A673 (cell line): ENCODE results near the gene B3GALT6. TPM values are rescaled to one million over a fixed set of nuclear protein-coding genes. Genes with fewer than 3 reads are reported as not detected.

ENCODE experiments used
- BruUV-seq: library from RNA; stranded (reverse); fragments of 400-500 nt; replicated peaks from 2 replicates; lab custom pipeline; 2021; lab: Mats Ljungman, UMichigan
- CTCF ChIA-PET: fragments of 300-600 bp; sonication (Branson Sonifier 250); formaldehyde crosslinking; loops from one replicate; lab custom pipeline; 2022; ENCODE audit warnings: antibody characterized with exemption; lab: Charles Lee
- POLR2A ChIA-PET: fragments of 300-600 bp; sonication (Branson Sonifier 250); formaldehyde crosslinking; loops from one replicate; lab custom pipeline; 2022; ENCODE audit warnings: antibody characterized with exemption; ENCODE audit not compliant: low non-redundant PET; lab: Charles Lee
- DNase-seq: peaks from one replicate; pipeline ENCODE4 v3.0.0-alpha.2; 2015; ENCODE audit warnings: low spot score
- H3K27ac ChIP-seq: fragments of 200-600 bp; sonication (generic); 2 replicates; pipeline ENCODE4 v1.5.1; 2016; ENCODE audit warnings: mixed run types, low read depth, mild to moderate bottlenecking, mixed read lengths, antibody characterized with exemption, low read length; ENCODE audit not compliant: poor library complexity, severe bottlenecking
- H3K27me3 ChIP-seq: fragments of 200-600 bp; sonication (generic); replicated peaks from 2 replicates; pipeline ENCODE4 v1.6.1; 2017; ENCODE audit warnings: mixed run types, low read depth, mild to moderate bottlenecking, mixed read lengths, antibody characterized with exemption, low read length; ENCODE audit not compliant: insufficient read depth, poor library complexity
- H3K36me3 ChIP-seq: fragments of 200-600 bp; sonication (generic); 2 replicates; pipeline ENCODE4 v1.6.1; 2016; ENCODE audit warnings: mixed run types, mild to moderate bottlenecking, mixed read lengths, antibody characterized with exemption, low read length; ENCODE audit not compliant: insufficient read depth, poor library complexity, severe bottlenecking
- H3K4me1 ChIP-seq: fragments of 200-600 bp; sonication (generic); 2 replicates; pipeline ENCODE4 v1.6.1; 2017; ENCODE audit warnings: mixed run types, mild to moderate bottlenecking, mixed read lengths, antibody characterized with exemption, low read length; ENCODE audit not compliant: insufficient read depth, poor library complexity, severe bottlenecking
- H3K4me3 ChIP-seq: fragments of 200-600 bp; sonication (generic); 2 replicates; pipeline ENCODE4 v1.5.1; 2016; ENCODE audit warnings: low read depth, mixed run types, mild to moderate bottlenecking, mixed read lengths, low read length; ENCODE audit not compliant: poor library complexity, severe bottlenecking
- H3K9me3 ChIP-seq: fragments of 200-600 bp; sonication (generic); 2 replicates; pipeline ENCODE4 v1.6.1; 2016; ENCODE audit warnings: mixed run types, low read depth, mild to moderate bottlenecking, mixed read lengths, antibody characterized with exemption, low read length; ENCODE audit not compliant: poor library complexity, severe bottlenecking
- EZH2 ChIP-seq: fragments of 200-600 bp; sonication (generic); IDR thresholded peaks from 2 replicates; pipeline ENCODE4 v1.6.1; 2017; ENCODE audit warnings: borderline replicate concordance, low read depth, mild to moderate bottlenecking, mixed read lengths, antibody characterized with exemption, low read length; ENCODE audit not compliant: poor library complexity, severe bottlenecking
- intact Hi-C: fragments of 100-400 bp; cut with micrococcal nuclease; formaldehyde crosslinking; loops from one replicate; pipeline ENCODE4 v1.10.0; 2022; ENCODE audit not compliant: unreplicated experiment
- total RNA-seq: library from RNA; stranded (reverse); gene quantifications from 2 replicates; pipeline ENCODE4 v1.2.3, GENCODE V29; 2021
- TF ChIP-seq, protein P1 (sequence below): fragments of 300-800, 200-600 bp; sonication (generic); conservative IDR thresholded peaks from 2 replicates; pipeline ENCODE4 v1.5.1; 2017; ENCODE audit warnings: low read depth, mild to moderate bottlenecking, antibody characterized with exemption, low read length, moderate library complexity, mixed read lengths

Gene B3GALT6
- total RNA-seq, 1 experiment from 2014 or later, result 41.8 TPM

DNA sequence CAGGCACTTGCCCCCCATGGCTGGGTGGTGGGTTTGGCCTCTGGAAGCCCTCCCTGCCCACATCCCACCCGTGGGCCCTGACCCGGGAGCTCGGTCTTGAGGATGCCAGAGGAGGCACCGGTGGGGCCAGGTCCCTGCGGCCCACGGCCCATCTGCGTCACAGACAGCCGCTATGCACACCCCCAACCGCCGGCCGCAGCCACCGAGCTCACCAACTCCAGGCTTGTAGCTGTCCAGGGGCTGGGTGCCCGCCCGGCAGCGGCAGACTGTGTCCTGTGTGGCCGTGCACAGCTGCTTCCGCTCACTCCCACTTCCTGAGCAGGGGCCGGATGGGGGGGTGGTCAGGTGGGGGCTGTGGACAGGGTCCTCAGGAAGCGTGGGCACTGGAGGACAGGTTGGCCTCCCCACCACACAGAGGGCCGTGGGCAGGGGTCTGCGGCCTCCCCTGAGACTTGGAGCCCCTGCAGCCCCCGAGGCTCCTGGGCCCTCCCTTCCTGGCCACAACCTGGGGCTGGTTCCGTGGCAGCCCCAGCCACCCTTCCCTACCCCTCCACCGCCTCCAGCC is 19.2 kb upstream of the B3GALT6 start:
- CTCF ChIA-PET, result no interaction called here
- Histone ChIP-seq H3K36me3 (peaks cover 8% of the 10 kb centered on the region), H3K4me1 (peaks cover 18% of the 10 kb centered on the region), H3K9me3 (no peaks in the 10 kb centered on the region), H3K27ac (no peak overlapping the region), H3K27me3 (no peaks in the 10 kb centered on the region), H3K4me3 (no peak overlapping the region)
- intact Hi-C loops, result no loop called here
- POLR2A ChIA-PET, result no interaction called here
- TF ChIP-seq, protein P1, sequence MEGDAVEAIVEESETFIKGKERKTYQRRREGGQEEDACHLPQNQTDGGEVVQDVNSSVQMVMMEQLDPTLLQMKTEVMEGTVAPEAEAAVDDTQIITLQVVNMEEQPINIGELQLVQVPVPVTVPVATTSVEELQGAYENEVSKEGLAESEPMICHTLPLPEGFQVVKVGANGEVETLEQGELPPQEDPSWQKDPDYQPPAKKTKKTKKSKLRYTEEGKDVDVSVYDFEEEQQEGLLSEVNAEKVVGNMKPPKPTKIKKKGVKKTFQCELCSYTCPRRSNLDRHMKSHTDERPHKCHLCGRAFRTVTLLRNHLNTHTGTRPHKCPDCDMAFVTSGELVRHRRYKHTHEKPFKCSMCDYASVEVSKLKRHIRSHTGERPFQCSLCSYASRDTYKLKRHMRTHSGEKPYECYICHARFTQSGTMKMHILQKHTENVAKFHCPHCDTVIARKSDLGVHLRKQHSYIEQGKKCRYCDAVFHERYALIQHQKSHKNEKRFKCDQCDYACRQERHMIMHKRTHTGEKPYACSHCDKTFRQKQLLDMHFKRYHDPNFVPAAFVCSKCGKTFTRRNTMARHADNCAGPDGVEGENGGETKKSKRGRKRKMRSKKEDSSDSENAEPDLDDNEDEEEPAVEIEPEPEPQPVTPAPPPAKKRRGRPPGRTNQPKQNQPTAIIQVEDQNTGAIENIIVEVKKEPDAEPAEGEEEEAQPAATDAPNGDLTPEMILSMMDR, result no peak
- TF ChIP-seq EZH2, result no peak
- DNase-seq, result no peak
- no TSS peak for BruUV-seq

DNA sequence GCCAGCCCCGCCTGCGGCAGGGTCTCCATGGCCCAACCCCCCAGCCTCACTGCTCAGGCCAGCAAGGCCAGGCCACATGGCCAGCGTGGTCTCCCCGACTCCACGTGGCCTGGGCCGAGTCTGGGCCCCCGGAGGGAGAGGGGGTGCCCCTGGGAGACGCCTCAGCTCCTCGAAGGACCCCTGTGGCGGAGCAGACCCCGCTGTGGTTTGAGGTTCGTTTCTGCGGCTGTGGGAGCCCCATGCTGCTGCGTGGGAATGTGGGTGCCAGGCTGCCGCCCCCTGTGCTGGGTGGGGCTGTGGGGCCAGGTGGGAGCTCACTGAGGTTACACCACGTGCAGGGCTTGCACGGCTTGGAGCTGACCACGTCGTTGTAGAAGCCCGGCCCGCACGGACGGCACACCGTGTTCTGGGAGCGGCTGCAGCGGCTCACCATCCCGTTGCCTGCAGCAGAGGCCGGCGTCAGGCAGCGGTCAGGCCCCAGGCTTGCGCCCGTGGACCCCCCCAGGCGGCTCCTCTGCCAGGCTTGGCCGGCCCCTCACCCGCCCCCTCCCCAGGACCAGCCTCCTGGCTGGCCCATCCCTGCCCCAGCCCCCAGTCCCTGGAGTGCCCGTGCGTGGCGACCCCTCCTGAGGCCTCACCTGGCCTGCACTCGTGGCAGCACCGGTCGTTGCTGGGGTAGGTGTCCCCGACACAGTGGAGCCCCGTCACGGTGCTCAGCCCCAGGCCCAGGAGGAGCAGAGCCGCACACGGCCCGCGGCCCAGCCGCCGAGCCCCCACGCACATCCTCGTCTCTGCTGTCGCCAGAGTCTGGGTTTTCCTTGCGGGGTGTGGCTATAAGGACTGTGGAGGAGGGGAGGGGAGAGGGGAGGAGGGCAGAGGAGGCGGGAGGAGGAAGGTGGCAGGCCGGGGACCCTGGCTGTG is 18.4 kb upstream of the B3GALT6 start, which contains the start of gene TNFRSF4:
TNFRSF4 (minus strand) TSS at position 809 of the 921 bp plus-strand sequence; CDS start at position 783, 26 bp downstream.
- Histone ChIP-seq H3K27me3 (no peaks in the 10 kb centered on the region), H3K27ac (no peak within 1 kb of the TSS), H3K9me3 (no peaks in the 10 kb centered on the region), H3K4me3 (no peak within 1 kb of the TSS), H3K4me1 (peaks cover 18% of the 10 kb centered on the region), H3K36me3 (peaks cover 14% of the 10 kb centered on the region)
- ChIA-PET POLR2A (no interaction called here), CTCF (no interaction called here)
- no peak for TF ChIP-seq EZH2
- TF ChIP-seq, protein P1, result no peak
- DNase-seq, result no peak
- BruUV-seq, result no TSS peak
- intact Hi-C loops, result no loop called here

DNA sequence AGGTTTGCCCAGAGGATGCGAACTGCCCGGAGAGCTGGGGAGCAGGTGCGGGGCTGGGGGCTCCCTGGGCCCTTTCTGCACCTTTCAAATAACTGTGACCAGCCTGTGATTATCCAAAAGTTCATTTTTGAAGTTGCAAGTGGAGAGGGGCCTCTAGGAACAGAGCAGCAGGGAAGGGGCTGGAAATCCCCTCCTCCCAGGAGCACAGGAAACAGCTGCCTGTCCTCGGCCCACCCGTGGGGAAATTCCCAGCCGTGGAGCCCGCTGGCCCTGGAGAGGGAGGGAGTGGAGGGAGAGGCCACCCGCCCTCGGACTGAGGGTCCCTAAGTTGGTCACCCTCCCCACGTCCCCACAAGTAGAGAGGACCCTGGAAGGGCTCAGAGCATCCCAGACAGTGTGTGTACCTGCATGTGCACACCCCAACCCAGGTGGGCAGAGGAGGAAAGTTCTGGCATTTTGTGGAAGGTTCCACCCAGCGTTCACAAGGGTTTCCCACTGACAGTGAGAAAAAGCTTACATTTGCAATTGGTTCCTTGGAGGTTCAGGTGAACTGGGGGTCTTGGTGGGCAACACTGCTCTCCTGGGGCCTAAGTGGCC is 16.9 kb upstream of the B3GALT6 start:
- no peak overlapping the region for H3K4me3 ChIP-seq
- DNase-seq, result no peak
- peaks cover 18% of the 10 kb centered on the region for H3K4me1 ChIP-seq
- no peaks in the 10 kb centered on the region for H3K9me3 ChIP-seq
- H3K27me3 ChIP-seq, result no peaks in the 10 kb centered on the region
- intact Hi-C loops, result loop anchor here (5.0 kb wide), 1 partner anchor 43 kb away; the partner anchor contains the start of gene TTLL10
- BruUV-seq, result no TSS peak
- no peak overlapping the region for H3K27ac ChIP-seq
- CTCF ChIA-PET, result no interaction called here
- POLR2A ChIA-PET, result no interaction called here
- H3K36me3 ChIP-seq, result peaks cover 20% of the 10 kb centered on the region
- TF ChIP-seq EZH2, result no peak
- TF ChIP-seq, protein P1, result no peak
